ENCODE results near the gene SLC5A11. TPM values are rescaled to one million over a fixed set of nuclear protein-coding genes. Genes with fewer than 3 reads are reported as not detected.

The SLC5A11 gene
- total RNA-seq, 1 experiment from 2014 or later, result 0.22 TPM

DNA sequence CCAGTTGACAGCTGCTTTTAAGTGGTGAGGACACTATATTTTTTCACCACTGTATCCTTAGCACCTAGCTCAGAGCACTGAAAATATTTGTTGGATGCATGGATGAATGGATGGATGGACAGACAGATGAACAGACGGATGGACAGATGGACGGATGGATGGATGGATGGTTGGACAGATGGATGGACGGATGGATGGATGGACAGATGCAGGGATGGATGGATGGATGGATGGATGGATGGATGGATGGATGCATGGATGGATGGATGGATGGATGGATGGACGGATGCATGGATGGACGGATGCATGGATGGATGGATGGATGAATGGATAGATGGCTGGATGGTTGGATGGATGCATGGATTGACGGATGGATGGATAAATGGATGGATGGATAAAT lies 12.4 kb upstream of the SLC5A11 start:
- Histone ChIP-seq H3K18ac (ENCODE audit: insufficient read length, low read depth, low read length) (no peak overlapping the region), H3K27ac (ENCODE audit: insufficient read length, low read depth, low read length) (no peak overlapping the region), H3K14ac (ENCODE audit: insufficient read depth, low read length) (no peak overlapping the region), H3K79me1 (ENCODE audit: insufficient read depth, low read depth, low read length, poor library complexity, severe bottlenecking) (no peaks in the 10 kb centered on the region), H4K91ac (ENCODE audit: insufficient read length, low read depth, low read length) (no peak overlapping the region), H4K5ac (ENCODE audit: insufficient read length, low read depth, low read length) (no peak overlapping the region), H3K79me2 (ENCODE audit: insufficient read depth, low read length) (no peaks in the 10 kb centered on the region), H3K9me3 (ENCODE audit: control insufficient read depth, low read depth, low read length) (no peaks in the 10 kb centered on the region), H3K9ac (ENCODE audit: extremely low read depth, insufficient read length, low read length) (no peak overlapping the region), H3T11ph (ENCODE audit: low read length) (no peak overlapping the region), H3K27me3 (ENCODE audit: insufficient read depth, low read length) (no peaks in the 10 kb centered on the region), H3K4me2 (ENCODE audit: insufficient read depth, insufficient read length, low read length) (no peak overlapping the region), H3K4me1 (ENCODE audit: insufficient read depth, low read length) (no peaks in the 10 kb centered on the region), H2BK12ac (ENCODE audit: insufficient read length, low read depth, low read length) (no peak overlapping the region), H2BK20ac (ENCODE audit: low read depth, low read length, poor library complexity, severe bottlenecking) (no peak overlapping the region), H2BK5ac (ENCODE audit: insufficient read length, low read length) (no peak overlapping the region), H2BK15ac (ENCODE audit: low read depth, low read length) (no peak overlapping the region), H4K8ac (replicated peaks; ENCODE audit: insufficient read length, low read depth, low read length) (no peak overlapping the region), H2AFZ (ENCODE audit: low read length) (no peak overlapping the region), H3K56ac (ENCODE audit: insufficient read length, low read depth, low read length) (no peak overlapping the region), H4K20me1 (ENCODE audit: control insufficient read depth, insufficient read depth, insufficient read length) (no peaks in the 10 kb centered on the region), H2BK120ac (ENCODE audit: low read depth, low read length, poor library complexity, severe bottlenecking) (no peak overlapping the region), H2AK5ac (ENCODE audit: insufficient read length, low read length) (no peak overlapping the region), H3K23ac (ENCODE audit: insufficient read length, low read depth, low read length) (no peak overlapping the region), H3K23me2 (ENCODE audit: insufficient read length, low read depth, low read length, poor library complexity, severe bottlenecking) (no peaks in the 10 kb centered on the region), H3K4ac (ENCODE audit: low read depth, low read length) (no peak overlapping the region)
- Mint-ChIP-seq H3K4me1 (peaks cover 0 to 3% of the 10 kb centered on the region in 2 experiments; a peak in 1 of 4 replicates), H3K27me3 (ENCODE audit: low read depth) (no peaks in the 10 kb centered on the region), H3K9me3 (no peaks in the 10 kb centered on the region), H3K4me3 (no peak overlapping the region), H3K36me3 (ENCODE audit: insufficient read depth in 1 of 3, low read depth in 3 of 3) (no peaks in the 10 kb centered on the region), H3K27ac (no peak overlapping the region)
- TF ChIP-seq, protein P1, sequence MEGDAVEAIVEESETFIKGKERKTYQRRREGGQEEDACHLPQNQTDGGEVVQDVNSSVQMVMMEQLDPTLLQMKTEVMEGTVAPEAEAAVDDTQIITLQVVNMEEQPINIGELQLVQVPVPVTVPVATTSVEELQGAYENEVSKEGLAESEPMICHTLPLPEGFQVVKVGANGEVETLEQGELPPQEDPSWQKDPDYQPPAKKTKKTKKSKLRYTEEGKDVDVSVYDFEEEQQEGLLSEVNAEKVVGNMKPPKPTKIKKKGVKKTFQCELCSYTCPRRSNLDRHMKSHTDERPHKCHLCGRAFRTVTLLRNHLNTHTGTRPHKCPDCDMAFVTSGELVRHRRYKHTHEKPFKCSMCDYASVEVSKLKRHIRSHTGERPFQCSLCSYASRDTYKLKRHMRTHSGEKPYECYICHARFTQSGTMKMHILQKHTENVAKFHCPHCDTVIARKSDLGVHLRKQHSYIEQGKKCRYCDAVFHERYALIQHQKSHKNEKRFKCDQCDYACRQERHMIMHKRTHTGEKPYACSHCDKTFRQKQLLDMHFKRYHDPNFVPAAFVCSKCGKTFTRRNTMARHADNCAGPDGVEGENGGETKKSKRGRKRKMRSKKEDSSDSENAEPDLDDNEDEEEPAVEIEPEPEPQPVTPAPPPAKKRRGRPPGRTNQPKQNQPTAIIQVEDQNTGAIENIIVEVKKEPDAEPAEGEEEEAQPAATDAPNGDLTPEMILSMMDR (conservative IDR thresholded peaks at IDR 0.05), result no peak
- no peak for DNase-seq
- no CpG with 5 or more reads among the region's 6 CpGs for WGBS (ENCODE audit: extremely low coverage, insufficient read length, low lambda C conversion rate)

Measured in H9 (cell line).